Activated naive CD8-positive, alpha-beta T cell treated with anti-CD3 and anti-CD28 coated beads for 36 hours (primary cell): Measurements from ENCODE around the gene EMB. TPM values are rescaled to one million over a fixed set of nuclear protein-coding genes. Genes with fewer than 3 reads are reported as not detected.
A peak's percentile ranks its signal among the peaks of the same experiment; 100 is the strongest.
"Not testable (repeated sequence)": the region's sequence is repeated elsewhere in the genome, so short reads cannot be mapped to it uniquely, and the experiment has no call there.

ENCODE experiments used
- DNase-seq: peaks from one replicate; pipeline ENCODE4 v3.0.0; 2021
- H3K27ac Mint-ChIP-seq: one replicate; pipeline ENCODE4 v1.8.0; 2022; ENCODE audit warnings: mild to moderate bottlenecking, moderate library complexity, mixed read lengths
- H3K27me3 Mint-ChIP-seq: one replicate; pipeline ENCODE4 v1.8.0; 2022; ENCODE audit warnings: mild to moderate bottlenecking, mixed read lengths
- H3K36me3 Mint-ChIP-seq: one replicate; pipeline ENCODE4 v1.8.0; 2021; ENCODE audit warnings: mild to moderate bottlenecking, mixed read lengths
- H3K4me1 Mint-ChIP-seq: one replicate; pipeline ENCODE4 v1.8.0; 2021; ENCODE audit warnings: mixed read lengths
- H3K4me3 Mint-ChIP-seq: one replicate; pipeline ENCODE4 v1.8.0; 2022; ENCODE audit warnings: mild to moderate bottlenecking, moderate library complexity, mixed read lengths
- H3K9me3 Mint-ChIP-seq: one replicate; pipeline ENCODE4 v1.8.0; 2022; ENCODE audit warnings: mixed read lengths
- total RNA-seq, 2 experiments: library from RNA; stranded (reverse); gene quantifications; one replicate each; pipeline ENCODE4 v1.2.3, GENCODE V29; 2021

EMB gene
- total RNA-seq, 2 experiments from 2014 or later: 59.5 to 60.8 TPM

DNA sequence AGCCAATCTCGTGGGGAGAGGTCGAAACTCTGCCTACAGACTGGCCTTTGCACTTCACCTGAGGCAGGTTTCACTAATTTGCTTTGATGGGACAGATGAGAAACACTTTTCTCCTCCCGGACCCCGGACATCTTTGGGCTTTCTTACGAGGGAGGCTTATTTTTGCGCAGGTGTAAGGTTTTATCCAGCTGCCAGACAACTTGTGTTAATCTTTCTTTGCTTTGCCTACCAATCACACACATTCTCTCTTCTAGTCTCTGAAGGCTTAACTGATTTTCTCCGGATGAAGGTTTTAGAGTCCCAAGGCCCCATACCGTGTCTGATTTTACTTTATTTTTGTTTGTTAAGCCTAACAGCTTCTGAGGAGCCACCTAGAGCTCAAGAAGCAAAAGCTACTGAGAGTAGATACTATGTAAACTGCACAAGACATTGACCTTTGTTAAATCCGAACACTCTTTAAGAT, 436 bp upstream of the EMB start:
- no peak for DNase-seq
- H3K4me1 Mint-ChIP-seq: peaks cover 57% of the 10 kb centered on the region
- peaks cover 11% of the 10 kb centered on the region for H3K36me3 Mint-ChIP-seq
- H3K4me3 Mint-ChIP-seq: peak overlapping the region; percentile 91
- H3K27me3 Mint-ChIP-seq: no peaks in the 10 kb centered on the region
- peak overlapping the region; percentile 95 for H3K27ac Mint-ChIP-seq
- H3K9me3 Mint-ChIP-seq: peaks cover 2% of the 10 kb centered on the region

DNA sequence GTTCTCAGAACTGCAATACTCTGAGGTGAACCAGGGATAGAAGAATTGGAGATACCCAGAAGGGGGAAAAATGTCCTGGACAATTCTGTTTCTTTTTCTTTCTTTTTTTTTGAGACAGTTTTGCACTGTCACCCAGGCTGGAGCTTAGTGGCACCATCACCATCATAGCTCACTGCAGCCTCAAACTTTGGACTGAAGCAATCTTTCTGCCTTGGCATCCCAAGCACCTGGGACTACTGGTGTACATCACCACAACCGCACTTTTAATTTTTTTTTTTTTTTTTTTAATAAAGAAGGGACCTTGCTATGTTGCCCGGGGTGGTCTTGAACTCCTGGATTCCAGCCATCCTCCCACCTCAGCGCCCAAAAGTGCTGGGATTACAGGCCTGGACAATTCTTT, 1.9 kb downstream of the EMB start:
- peaks cover 15% of the 10 kb centered on the region for H3K36me3 Mint-ChIP-seq
- peaks cover 58% of the 10 kb centered on the region for H3K4me1 Mint-ChIP-seq
- H3K27me3 Mint-ChIP-seq: no peaks in the 10 kb centered on the region
- no peak overlapping the region for H3K27ac Mint-ChIP-seq
- DNase-seq: no peak
- H3K4me3 Mint-ChIP-seq: peak overlapping the region; percentile 91
- no peaks in the 10 kb centered on the region for H3K9me3 Mint-ChIP-seq

DNA sequence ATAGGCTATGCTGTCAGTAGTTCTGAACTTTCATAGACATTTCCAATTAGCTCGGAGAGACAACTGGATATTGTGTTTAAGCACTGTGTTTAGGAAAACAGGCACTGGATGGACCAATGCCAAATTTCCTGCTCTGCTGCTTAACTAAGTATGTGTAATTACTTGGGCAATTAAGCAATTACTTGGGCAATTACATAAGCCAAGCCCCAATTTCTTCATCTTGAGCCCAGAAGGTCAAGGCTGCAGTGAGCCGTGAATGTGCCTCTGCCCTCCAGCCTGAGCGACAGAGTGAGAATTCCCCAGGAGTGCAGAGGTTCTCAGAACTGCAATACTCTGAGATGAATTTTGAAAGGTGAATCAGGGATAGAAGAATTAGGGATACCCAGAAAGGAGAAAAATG, 3.0 kb downstream of the EMB start:
- H3K4me1 Mint-ChIP-seq: peaks cover 60% of the 10 kb centered on the region
- not testable (repeated sequence) for H3K4me3 Mint-ChIP-seq, H3K9me3 Mint-ChIP-seq, H3K27me3 Mint-ChIP-seq, DNase-seq
- H3K27ac Mint-ChIP-seq: peak overlapping the region; percentile 16
- H3K36me3 Mint-ChIP-seq: peaks cover 18% of the 10 kb centered on the region

DNA sequence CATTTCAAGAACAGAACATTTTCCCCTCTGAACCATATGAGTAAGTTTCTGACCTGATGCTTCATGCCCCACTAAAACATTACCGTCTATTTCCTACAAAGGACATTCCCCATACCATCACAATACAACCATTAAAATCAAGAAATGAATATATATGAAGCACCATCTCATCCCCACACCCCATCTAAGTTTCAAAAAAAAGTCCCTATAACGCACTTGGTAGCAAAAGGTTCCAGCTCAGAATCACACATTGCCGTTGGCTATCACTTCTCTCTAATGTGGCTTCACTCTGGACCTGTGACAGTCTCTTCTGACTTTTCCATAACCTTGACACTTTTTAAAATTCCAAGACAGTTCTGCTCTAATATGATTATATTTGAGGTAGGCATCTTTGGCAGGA, 5.9 kb downstream of the EMB start:
- Mint-ChIP-seq H3K27ac (peak overlapping the region; percentile 85), H3K4me1 (peaks cover 62% of the 10 kb centered on the region), H3K9me3 (no peaks in the 10 kb centered on the region), H3K27me3 (no peaks in the 10 kb centered on the region), H3K4me3 (peak overlapping the region; percentile 32), H3K36me3 (peaks cover 18% of the 10 kb centered on the region)
- no peak for DNase-seq

DNA sequence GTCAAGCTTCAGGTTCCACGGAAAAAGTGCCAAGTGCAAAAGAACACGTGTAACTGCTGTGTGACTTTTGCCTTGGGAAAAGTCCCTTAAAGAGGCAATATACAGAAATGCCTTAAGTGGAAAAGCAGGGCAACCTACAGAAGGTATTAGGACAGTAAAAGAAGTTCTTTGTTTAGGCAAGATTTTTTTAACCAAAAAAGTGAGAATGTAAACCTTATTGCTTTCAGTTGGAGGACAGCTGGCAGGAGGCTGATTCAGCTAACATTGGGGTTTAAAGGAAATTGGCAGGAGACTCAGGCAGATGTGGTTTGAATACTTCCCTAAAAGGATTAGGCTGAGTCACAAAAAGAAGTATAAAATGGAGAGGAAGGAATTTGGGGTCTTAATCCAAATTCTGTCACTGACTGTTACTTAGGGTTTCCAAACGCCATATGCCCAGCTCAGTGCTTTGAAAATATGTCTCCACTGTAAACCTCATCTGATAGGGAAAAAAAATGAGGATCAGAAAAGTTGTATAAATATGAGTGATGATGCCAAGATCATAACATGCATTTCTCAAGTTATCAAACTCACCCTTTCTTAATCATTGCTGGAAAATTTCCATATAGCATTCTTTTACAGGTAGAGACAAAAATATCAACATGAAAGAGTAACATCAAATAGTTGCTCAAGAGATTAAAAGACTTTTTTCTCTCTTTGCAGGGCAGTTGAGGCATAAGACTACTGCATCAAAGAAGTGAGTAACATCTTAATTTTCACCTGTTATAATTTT, 9.8 kb downstream of the EMB start:
- not testable (repeated sequence) for H3K4me3 Mint-ChIP-seq, DNase-seq, H3K9me3 Mint-ChIP-seq, H3K27me3 Mint-ChIP-seq, H3K27ac Mint-ChIP-seq
- Mint-ChIP-seq H3K36me3 (peaks cover 27% of the 10 kb centered on the region), H3K4me1 (peaks cover 55% of the 10 kb centered on the region)

DNA sequence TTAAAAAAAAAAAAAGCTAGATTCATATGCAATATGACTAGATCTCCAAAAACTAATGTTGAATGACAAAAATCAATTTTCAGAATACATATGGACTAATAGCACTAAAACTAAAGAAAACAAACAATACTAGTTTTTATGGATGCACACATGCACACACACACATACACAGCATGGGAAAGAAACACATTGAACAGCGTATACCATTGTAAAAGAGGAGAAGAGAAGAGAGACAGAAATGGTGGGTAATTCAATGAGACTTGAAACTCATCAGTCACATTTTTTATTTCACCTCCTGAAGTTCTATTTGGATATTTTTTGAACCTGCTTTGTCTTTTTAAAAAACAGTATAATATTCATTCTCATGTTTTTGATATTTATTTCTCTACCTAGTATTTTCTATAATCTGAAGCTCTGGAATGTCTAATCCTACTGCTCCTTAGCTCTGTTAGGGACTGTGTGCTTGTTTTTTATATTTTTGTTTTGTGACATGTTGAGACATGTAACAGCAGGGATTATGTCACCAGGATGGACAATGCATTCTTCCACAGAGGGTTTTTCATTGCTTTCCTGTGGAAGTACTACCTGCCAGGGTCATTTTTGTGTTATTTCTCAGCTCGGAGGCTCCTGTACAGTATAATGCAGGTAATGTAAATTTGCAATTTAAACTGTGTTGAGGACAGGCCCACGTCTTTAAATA, 17.8 kb downstream of the EMB start:
- DNase-seq, H3K27ac Mint-ChIP-seq, H3K4me3 Mint-ChIP-seq, H3K9me3 Mint-ChIP-seq, H3K27me3 Mint-ChIP-seq: not testable (repeated sequence)
- Mint-ChIP-seq H3K4me1 (peaks cover 39% of the 10 kb centered on the region), H3K36me3 (peaks cover 51% of the 10 kb centered on the region)

DNA sequence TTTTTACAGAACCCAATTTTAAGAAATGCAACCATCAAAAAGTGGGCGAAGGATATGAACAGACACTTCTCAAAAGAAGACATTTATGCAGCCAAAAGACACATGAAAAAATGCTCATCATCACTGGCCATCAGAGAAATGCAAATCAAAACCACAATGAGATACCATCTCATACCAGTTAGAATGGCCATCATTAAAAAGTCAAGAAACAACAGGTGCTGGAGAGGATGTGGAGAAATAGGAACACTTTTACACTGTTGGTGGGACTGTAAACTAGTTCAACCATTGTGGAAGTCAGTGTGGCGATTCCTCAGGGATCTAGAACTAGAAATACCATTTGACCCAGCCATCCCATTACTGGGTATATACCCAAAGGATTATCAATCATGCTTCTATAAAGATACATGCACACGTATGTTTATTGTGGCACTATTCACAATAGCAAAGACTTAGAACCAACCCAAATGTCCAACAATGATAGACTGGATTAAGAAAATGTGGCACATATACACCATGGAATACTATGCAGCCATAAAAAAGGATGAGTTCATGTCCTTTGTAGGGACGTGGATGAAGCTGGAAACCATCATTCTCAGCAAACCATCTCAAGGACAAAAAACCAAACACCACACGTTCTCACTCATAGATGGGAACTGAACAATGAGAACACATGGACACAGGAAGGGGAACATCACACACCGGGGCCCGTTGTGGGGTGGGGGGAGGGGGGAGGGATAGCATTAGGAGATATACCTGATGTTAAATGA, 19.7 kb downstream of the EMB start:
- peaks cover 41% of the 10 kb centered on the region for H3K36me3 Mint-ChIP-seq
- H3K9me3 Mint-ChIP-seq, DNase-seq, H3K27ac Mint-ChIP-seq, H3K27me3 Mint-ChIP-seq, H3K4me3 Mint-ChIP-seq: not testable (repeated sequence)
- H3K4me1 Mint-ChIP-seq: peaks cover 45% of the 10 kb centered on the region

DNA sequence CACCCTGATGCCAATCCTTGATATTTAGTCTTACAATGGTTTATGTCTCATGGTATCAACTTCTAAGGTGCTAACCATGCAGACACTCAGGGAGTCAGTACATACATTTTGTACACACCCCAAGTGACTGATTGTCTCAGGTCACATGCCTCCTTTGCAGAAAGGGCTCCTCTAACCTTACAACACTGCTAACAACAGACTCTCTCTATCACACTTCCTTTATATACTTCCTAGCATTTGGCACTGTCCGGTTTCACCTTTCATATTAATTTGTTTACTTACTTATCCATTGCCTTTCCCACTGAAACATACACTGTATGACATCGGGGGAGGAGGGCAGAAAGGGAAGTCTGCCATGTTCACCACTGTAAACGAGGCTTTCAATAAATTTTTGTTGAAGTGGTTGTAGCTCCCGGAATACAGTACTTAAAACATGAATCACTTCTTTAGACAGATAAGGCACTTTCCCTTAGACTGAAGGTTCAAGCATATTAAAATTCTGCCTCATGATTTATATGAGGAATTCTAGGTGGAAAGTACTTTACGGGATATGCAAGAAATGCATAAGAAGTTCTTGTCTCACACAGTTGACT, 20.6 kb downstream of the EMB start:
- peaks cover 7% of the 10 kb centered on the region for H3K9me3 Mint-ChIP-seq
- peaks cover 47% of the 10 kb centered on the region for H3K4me1 Mint-ChIP-seq
- DNase-seq: no peak
- no peak overlapping the region for H3K4me3 Mint-ChIP-seq
- H3K27me3 Mint-ChIP-seq: no peaks in the 10 kb centered on the region
- peaks cover 39% of the 10 kb centered on the region for H3K36me3 Mint-ChIP-seq
- H3K27ac Mint-ChIP-seq: no peak overlapping the region

DNA sequence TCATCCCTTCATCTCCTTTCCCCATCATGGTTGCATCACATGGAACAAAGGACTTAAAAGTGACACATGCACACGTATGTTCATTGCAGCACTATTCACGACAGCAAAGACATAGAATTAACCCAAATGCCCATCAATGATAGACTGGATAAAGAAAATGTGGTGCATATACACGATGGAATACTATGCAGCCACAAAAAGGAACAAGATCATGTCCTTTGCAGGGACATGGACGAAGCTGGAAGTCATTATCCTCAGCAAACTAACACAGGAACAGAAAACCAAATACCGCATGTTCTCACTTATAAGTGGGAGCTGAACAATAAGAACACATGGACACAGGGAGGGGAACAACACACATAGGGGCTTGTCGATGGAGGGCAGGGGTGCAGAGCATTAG, 21.4 kb downstream of the EMB start:
- H3K4me1 Mint-ChIP-seq: peaks cover 49% of the 10 kb centered on the region
- not testable (repeated sequence) for H3K4me3 Mint-ChIP-seq, H3K27ac Mint-ChIP-seq, DNase-seq, H3K9me3 Mint-ChIP-seq, H3K27me3 Mint-ChIP-seq
- peaks cover 35% of the 10 kb centered on the region for H3K36me3 Mint-ChIP-seq

DNA sequence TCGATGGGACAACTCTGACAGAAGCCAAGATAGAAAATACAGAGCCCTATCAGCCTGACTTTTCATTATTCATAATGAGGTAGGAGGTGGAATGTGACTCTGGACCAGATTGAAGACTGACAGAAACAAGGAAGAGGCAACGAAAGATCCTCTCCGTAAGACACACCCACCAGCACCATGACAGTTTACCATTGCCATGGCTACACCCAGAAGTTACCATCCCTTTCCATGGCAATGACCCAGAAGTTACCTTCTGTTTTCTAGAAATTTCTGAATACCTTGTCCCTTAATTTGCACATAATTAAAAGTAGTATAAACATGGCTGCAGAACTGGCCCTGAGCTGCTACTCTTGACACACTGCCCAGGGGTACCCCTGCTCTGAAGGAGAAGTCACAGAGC, 24.5 kb downstream of the EMB start:
- not testable (repeated sequence) for DNase-seq, H3K9me3 Mint-ChIP-seq, H3K4me3 Mint-ChIP-seq, H3K27me3 Mint-ChIP-seq
- Mint-ChIP-seq H3K4me1 (peaks cover 49% of the 10 kb centered on the region), H3K27ac (peak overlapping the region; percentile 42), H3K36me3 (peaks cover 34% of the 10 kb centered on the region)

DNA sequence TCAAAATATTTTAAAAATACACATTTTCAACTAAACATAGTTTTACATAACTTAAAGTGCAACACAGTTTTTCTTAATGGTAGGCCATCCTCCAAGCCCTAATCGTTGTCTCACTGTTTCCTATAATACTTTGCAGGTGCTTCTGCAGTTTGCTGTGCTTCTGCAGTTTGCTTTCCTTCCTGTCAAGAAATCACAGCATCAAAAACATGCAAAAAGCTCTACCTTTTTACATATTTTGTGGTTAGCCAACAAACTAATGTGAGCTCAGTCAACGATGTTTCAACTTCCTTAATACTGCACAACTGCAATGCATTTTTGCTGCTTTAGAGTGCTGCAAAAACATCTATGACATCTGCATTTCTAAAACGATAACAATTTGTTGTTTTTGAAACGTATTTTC, 25.2 kb downstream of the EMB start:
- Mint-ChIP-seq H3K27me3 (no peaks in the 10 kb centered on the region), H3K9me3 (peaks cover 3% of the 10 kb centered on the region), H3K4me3 (no peak overlapping the region), H3K27ac (no peak overlapping the region), H3K4me1 (peaks cover 53% of the 10 kb centered on the region), H3K36me3 (peaks cover 29% of the 10 kb centered on the region)
- DNase-seq: no peak

DNA sequence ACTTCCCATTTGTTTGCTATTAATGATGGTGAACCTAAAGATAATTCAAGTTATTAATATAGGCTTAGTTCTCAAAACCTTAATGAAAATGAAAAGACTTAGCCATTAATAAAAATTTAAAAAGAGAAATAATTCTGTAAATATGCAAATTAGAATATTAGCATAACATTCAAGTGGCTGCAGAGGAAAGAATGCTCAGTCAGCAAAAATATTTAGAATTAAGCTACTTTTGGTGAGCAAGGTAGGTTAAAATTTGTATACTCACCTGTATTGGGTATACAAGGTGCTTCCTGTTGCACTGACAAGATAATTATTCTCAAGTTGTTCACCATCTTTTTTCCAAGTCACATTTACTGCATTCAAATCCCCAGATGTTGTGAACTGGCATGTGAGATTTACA, 30.2 kb downstream of the EMB start:
- peaks cover 51% of the 10 kb centered on the region for H3K4me1 Mint-ChIP-seq
- H3K4me3 Mint-ChIP-seq, H3K9me3 Mint-ChIP-seq, DNase-seq, H3K27ac Mint-ChIP-seq, H3K27me3 Mint-ChIP-seq: not testable (repeated sequence)
- peaks cover 18% of the 10 kb centered on the region for H3K36me3 Mint-ChIP-seq

DNA sequence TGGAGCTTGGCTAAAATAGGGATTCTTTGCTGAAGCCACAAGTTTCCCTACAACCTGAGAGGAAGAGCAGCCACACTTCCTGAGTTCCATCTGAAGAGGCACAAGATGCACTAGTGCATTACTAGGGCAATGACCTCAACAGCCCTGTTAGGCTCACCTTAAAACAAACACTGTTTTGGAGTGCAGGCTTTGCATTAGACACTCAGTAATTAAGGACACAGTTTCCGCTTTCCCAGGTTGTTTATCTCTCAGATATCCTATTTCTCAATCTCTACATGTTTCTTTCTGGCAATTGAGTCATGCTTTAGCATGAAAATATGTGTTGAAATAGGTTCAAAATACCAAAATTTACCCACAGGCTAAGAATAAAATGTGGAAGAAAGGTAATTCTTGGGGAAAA, 34.2 kb downstream of the EMB start:
- Mint-ChIP-seq H3K9me3 (peaks cover 2% of the 10 kb centered on the region), H3K27ac (no peak overlapping the region), H3K4me1 (peaks cover 32% of the 10 kb centered on the region)

DNA sequence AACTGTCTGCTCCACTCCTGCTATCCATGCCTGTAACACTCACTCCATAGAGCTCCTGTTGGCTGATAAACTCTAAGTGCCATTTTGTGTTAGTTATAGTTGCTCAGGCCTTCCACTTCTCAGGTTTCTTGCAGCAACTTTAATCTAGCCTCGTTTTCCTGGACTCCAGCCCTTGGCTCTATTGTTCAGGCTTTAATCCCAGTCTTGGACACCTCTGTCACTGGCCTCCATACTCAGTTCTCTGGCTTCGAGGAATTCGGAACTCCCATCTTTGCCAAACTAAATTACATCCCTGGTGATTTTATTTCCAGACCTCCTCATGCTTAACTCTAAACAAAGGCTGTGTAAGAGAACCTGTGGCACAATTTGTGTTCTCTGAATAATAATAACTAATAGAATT, 39.8 kb downstream of the EMB start:
- Mint-ChIP-seq H3K4me1 (peaks cover 11% of the 10 kb centered on the region), H3K4me3 (no peak overlapping the region), H3K27me3 (no peaks in the 10 kb centered on the region), H3K36me3 (peaks cover 28% of the 10 kb centered on the region), H3K27ac (no peak overlapping the region), H3K9me3 (no peaks in the 10 kb centered on the region)
- DNase-seq: no peak

More for the DNA sequence above, 34.2 kb downstream of the EMB start:
- H3K4me3 Mint-ChIP-seq: no peak overlapping the region
- no peaks in the 10 kb centered on the region for H3K27me3 Mint-ChIP-seq
- peaks cover 22% of the 10 kb centered on the region for H3K36me3 Mint-ChIP-seq
- no peak for DNase-seq
